ENCODE results near the gene YTHDF2. TPM values are rescaled to one million over a fixed set of nuclear protein-coding genes. Genes with fewer than 3 reads are reported as not detected.
"Not testable (repeated sequence)": the region's sequence is repeated elsewhere in the genome, so short reads cannot be mapped to it uniquely, and the experiment has no call there.

YTHDF2 gene
- polyA plus RNA-seq, 3 donors from 2014 or later = 78.1 to 210 (median 129) TPM

DNA sequence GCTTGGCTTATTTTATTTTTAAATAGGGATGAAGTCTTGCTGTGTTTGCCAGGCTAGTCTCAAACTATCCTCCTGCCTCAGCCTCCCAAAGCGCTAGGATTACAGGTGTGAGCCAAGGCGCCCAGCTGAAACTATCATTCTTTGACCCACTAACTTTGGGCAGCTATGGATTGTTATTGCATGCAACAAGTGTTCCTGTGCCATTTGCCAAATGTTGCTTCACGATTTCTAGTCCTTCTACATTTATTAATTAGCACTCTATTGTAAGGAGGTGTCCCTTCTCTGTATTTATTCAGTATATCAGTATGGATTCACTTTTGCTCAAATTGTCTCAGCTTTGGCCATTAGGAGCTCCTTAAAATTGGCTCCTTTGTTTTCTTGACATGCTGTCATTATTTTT is 36.4 kb downstream of the YTHDF2 start:
- DNase-seq = no peak
- Mint-ChIP-seq H3K27me3 (ENCODE audit: low read depth in 3 of 3) (peaks cover 1 to 8% (median 2%) of the 10 kb centered on the region in 3 donors), H3K36me3 (peaks cover 5 to 8% (median 7%) of the 10 kb centered on the region in 3 donors), H3K4me3 (peak overlapping the region in 2 of 5 donors; percentile 12 to 40), H3K27ac (peak overlapping the region in 3 of 6 donors; percentile 4 to 29 (median 6)), H3K9me3 (no peaks in the 10 kb centered on the region), H3K4me1 (peaks cover 16 to 20% of the 10 kb centered on the region in 2 donors)

DNA sequence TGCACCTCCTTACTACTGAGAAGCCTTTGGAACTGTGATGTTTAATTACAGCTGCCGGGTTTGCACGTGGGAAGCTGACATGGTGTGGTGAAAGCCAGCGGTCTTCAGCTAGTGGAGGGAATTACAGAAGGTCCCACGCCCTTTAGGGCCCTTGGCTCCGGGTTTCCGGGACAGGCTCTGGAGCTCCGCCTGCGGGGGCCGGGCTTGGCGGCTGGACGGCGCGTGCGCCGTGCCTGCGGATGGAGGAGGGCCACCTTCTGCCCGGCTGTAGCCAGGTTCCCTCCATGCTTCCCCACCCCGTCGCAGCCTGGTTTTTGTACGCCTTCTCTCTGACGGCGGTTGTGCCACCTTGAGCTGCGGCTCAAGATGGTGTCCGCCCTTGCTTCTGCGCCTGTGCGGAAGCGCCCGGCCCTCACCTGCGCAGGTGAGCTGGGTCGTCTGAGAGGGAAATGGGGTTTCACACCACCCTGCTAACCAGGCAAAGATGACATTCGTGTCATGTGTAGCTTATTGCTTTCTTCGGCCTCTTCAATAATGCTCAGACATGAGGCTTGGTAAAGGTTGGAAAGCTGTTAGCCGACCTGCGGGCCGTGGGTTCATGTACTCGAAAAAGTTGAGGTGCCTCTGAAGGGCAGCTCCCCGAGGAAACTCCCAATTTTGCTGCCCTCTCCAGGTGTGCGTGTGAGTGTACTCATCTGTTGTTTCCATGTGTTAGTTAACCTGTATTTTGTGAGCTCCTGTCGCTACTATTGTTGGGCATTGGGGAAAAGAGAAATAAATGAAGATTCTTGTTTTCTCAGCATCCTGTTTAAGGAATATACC is 38.6 kb downstream of the YTHDF2 start:
- Mint-ChIP-seq H3K27ac (peak overlapping the region; percentile 82 to 93 (median 88)), H3K27me3 (ENCODE audit: low read depth in 3 of 3) (peaks cover 1 to 8% (median 2%) of the 10 kb centered on the region in 3 donors), H3K4me3 (peak overlapping the region; percentile 79 to 89 (median 87)), H3K36me3 (no peaks in the 10 kb centered on the region), H3K9me3 (no peaks in the 10 kb centered on the region), H3K4me1 (peaks cover 13 to 15% of the 10 kb centered on the region in 2 donors)
- DNase-seq = peak; percentile 76 to 79 (median 78)

DNA sequence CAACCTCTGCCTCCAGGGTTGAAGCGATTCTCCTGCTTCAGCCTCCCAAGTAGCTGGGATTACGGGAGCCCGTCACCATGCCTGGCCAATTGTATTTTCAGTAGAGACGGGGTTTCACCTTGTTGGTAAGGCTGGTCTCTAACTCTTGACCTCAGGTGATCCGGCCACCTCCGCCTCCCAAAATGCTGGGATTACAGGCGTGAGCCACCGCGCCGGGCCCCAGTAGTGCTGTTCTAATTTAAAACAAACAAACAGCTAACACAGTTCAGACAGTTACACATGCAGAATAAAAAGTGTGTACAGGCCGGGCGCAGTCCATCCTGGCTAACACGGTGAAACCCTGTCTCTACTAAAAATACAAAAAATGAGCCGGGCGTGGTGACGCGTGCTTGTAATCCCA is 39.6 kb downstream of the YTHDF2 start:
- Mint-ChIP-seq H3K36me3 (no peaks in the 10 kb centered on the region), H3K9me3 (no peaks in the 10 kb centered on the region), H3K27me3 (ENCODE audit: low read depth in 3 of 3) (peaks cover 0 to 8% (median 1%) of the 10 kb centered on the region in 3 donors), H3K4me1 (peaks cover 13 to 15% of the 10 kb centered on the region in 2 donors), H3K4me3 (peak overlapping the region in 3 of 5 donors; percentile 79 to 88 (median 87)), H3K27ac (no peak overlapping the region)
- DNase-seq = no peak

DNA sequence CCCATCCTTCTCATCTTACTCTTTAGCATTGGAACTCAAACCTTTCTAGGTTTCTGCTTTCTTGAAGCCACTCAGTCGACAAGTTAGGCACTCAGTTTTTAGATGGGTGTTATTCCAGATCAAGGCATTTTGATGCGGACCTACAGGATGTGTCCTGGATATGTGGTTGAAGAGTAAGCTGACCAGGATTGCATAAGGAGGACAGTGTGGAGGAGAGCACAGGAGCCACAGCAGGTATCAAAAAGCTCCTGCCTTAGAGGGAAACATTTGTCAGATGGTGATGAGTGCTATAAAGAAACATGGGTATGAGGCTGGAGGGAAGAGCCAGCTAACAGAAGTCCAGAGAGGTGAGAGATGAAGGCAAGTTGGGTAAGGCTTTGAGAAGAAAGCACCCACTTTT is 41.3 kb downstream of the YTHDF2 start:
- Mint-ChIP-seq H3K36me3 (no peaks in the 10 kb centered on the region), H3K4me3 (no peak overlapping the region), H3K4me1 (peaks cover 13 to 15% of the 10 kb centered on the region in 2 donors), H3K9me3 (no peaks in the 10 kb centered on the region), H3K27ac (peak overlapping the region in 1 of 6 donors; percentile 47), H3K27me3 (ENCODE audit: low read depth in 3 of 3) (peaks cover 1 to 10% (median 2%) of the 10 kb centered on the region in 3 donors)
- DNase-seq = no peak

DNA sequence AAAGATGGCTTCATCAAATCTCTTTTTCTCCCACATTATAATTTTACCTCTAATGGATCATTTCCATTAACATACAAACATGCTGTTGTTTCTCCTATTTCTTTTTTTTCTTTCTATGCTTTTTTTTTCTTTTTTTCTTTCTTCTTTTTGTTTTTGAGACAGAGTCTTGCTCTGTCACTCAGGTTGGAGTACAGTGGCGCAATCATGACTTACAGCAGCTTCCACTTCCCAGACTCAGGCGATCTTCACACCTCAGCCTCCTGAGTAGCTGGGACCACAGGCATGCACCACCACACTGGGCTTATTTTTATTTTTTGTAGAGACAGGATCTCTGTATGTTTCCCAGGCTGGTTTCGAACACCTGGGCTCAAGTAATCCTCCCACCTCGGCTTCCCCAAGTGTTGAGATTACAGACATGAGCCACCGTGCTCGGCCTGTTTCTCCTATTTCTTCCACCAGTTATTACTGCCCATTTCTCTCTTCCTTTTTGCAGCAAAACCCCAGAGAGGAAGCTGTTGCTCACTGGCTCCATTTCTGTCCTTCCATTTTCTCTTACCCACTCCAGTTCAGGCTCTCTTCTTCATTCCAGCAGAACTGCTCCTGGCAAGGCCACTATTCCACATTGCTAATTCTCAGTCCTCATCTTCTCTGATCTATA is 43.1 kb downstream of the YTHDF2 start:
- H3K4me1 Mint-ChIP-seq = peaks cover 9 to 12% of the 10 kb centered on the region in 2 donors
- H3K9me3 Mint-ChIP-seq = no peaks in the 10 kb centered on the region
- peaks cover 1 to 9% (median 2%) of the 10 kb centered on the region in 3 donors for H3K27me3 Mint-ChIP-seq (ENCODE audit: low read depth in 3 of 3)
- H3K4me3 Mint-ChIP-seq = no peak overlapping the region
- H3K27ac Mint-ChIP-seq = no peak overlapping the region
- H3K36me3 Mint-ChIP-seq = no peaks in the 10 kb centered on the region
- DNase-seq = no peak

DNA sequence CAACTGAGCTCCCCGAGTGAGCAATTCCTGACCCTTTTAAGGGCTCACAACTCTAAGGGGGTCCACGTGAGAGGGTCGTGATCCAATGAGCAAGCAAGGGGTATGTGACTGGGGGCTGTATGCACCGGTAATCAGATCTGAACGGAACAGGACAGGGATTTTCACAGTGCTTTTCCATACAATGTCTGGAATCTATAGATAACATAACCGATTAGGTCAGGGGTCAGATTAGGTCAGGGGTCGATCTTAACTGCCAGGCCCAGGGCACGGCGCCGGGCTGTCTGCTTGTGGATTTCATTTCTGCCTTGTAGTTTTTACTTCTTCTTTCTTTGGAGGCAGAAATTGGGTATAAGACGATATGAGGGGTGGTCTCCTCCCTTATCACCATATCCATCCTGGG is 44.6 kb downstream of the YTHDF2 start:
- no peaks in the 10 kb centered on the region for H3K36me3 Mint-ChIP-seq
- H3K27me3 Mint-ChIP-seq (ENCODE audit: low read depth in 3 of 3) = peaks cover 0 to 3% (median 2%) of the 10 kb centered on the region in 3 donors
- no peak overlapping the region for H3K4me3 Mint-ChIP-seq
- H3K9me3 Mint-ChIP-seq = no peaks in the 10 kb centered on the region
- DNase-seq = no peak
- H3K27ac Mint-ChIP-seq = no peak overlapping the region
- peaks cover 8 to 11% of the 10 kb centered on the region in 2 donors for H3K4me1 Mint-ChIP-seq

DNA sequence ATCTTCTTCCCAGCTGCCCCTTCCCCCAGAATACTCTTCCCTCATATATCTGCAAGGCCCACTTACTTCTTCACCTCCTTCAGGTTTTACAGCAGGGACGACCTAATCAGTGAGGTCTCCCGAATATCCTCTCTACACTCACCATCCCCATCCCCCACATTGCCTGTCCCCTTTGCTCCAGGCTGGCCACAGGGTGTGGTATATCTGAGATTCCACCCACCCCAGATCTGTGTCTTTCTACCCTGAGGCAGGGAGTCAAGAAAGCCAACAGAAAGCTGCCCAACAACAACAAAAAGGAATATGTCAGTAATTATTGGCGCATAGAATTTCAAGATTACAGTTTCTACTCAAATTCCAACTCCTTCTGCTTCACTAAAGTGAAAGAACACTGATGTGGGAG is 45.3 kb downstream of the YTHDF2 start:
- H3K27me3 Mint-ChIP-seq (ENCODE audit: low read depth in 3 of 3) = peaks cover 0 to 3% (median 2%) of the 10 kb centered on the region in 3 donors
- H3K36me3 Mint-ChIP-seq = no peaks in the 10 kb centered on the region
- DNase-seq = no peak
- H3K27ac Mint-ChIP-seq = no peak overlapping the region
- H3K4me3 Mint-ChIP-seq = no peak overlapping the region
- no peaks in the 10 kb centered on the region for H3K9me3 Mint-ChIP-seq
- peaks cover 8 to 11% of the 10 kb centered on the region in 2 donors for H3K4me1 Mint-ChIP-seq

DNA sequence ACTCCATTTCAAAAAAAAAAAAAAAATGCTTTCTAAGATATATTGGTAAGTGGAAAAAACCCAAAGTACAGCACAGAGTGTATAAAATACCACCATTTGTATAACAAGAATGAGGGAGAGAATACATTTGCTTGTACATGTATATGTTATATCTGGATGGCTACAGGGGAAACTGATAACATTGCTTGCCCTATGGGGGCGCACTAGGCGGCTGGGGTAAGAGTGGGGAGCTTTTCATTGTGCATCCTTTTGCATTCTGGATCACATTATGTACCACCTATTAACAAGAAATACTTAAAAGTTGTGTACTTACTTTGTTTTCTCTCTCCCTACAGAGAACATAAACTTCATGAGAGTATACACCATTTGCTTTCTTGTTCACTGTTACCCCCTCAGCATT is 46.6 kb downstream of the YTHDF2 start:
- Mint-ChIP-seq H3K4me1 (peaks cover 8 to 11% of the 10 kb centered on the region in 2 donors), H3K27me3 (ENCODE audit: low read depth in 3 of 3) (peaks cover 0 to 3% (median 2%) of the 10 kb centered on the region in 3 donors)

DNA sequence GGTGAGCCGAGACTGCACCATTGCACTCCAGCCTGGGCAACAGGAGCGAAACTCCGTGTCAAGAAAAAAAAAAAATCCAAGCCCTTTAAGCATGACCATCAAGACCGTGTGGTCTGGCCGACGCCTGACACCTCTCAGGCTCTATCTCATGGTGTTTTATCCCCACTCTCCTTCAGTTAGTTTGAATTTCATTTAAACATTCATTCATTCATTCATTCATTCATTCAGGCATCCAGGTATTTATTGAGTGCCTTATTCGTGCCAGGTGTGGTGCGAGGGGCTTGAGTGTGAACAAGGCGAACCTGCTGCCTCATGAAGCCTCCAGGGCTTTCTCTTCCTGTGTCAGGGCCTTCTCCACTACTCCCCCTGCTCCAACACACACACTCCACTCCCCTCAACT is 52.7 kb downstream of the YTHDF2 start:
- H3K36me3 Mint-ChIP-seq = no peaks in the 10 kb centered on the region
- DNase-seq = no peak
- H3K4me1 Mint-ChIP-seq = peaks cover 8 to 11% of the 10 kb centered on the region in 2 donors
- H3K4me3 Mint-ChIP-seq = no peak overlapping the region
- no peak overlapping the region for H3K27ac Mint-ChIP-seq
- peaks cover 2 to 5% (median 3%) of the 10 kb centered on the region in 3 donors for H3K27me3 Mint-ChIP-seq (ENCODE audit: low read depth in 3 of 3)
- no peaks in the 10 kb centered on the region for H3K9me3 Mint-ChIP-seq

More for the DNA sequence above, 46.6 kb downstream of the YTHDF2 start:
- H3K36me3 Mint-ChIP-seq = no peaks in the 10 kb centered on the region
- no peaks in the 10 kb centered on the region for H3K9me3 Mint-ChIP-seq
- no peak for DNase-seq
- H3K4me3 Mint-ChIP-seq = no peak overlapping the region
- no peak overlapping the region for H3K27ac Mint-ChIP-seq

DNA sequence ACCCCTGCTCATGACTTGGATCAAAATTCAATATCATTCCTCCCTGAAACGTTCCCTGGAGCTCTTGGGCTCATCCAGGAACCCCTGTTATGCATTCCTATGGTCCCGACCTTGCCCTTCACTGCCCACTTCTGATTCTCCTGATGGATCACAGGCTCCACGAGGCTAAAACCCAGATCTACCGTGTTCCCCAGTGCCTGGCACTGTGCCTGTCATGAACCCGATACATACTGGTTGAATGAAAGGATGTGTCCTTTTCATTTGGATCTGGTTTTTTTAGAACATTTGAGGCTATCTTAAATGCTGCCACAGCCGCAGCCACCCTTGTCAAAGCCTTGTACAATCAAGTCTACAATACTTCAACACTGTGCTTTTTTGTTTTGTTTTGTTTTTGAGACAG is 53.1 kb downstream of the YTHDF2 start:
- no peak overlapping the region for H3K4me3 Mint-ChIP-seq
- DNase-seq = no peak
- no peak overlapping the region for H3K27ac Mint-ChIP-seq
- no peaks in the 10 kb centered on the region for H3K9me3 Mint-ChIP-seq
- H3K4me1 Mint-ChIP-seq = peaks cover 8 to 11% of the 10 kb centered on the region in 2 donors
- no peaks in the 10 kb centered on the region for H3K36me3 Mint-ChIP-seq
- H3K27me3 Mint-ChIP-seq (ENCODE audit: low read depth in 3 of 3) = peaks cover 2 to 5% (median 3%) of the 10 kb centered on the region in 3 donors

DNA sequence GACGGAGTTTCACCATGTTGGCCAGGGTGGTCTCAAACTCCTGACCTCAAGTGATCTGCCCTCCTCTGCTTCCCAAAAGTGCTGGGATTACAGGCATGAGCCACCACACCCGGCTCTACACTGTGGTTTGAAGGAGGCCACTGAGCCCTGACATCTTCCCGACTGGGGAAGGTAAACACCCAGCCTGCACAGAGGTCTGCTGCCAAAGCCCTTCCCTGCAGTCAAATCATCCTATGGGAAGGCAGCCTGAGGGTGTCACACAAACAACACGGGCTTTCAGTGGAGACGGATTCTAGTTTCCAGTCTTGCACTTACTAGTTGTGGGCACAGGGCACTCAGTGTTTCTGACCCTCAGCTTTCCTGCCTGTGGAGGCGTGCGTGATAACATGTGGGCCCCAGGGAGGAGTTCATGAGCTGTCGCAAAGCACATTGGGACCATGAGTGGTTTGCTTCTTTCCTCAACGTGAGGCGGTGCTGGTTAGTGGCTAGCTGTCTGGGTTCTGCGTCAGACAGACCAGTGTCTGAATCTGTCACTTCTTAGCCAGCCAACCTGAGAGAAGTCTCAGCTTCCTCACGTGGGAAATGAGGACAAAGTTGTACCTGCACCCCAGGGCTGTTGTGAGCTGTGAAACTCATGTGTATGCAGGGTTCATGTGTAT is 53.8 kb downstream of the YTHDF2 start:
- H3K9me3 Mint-ChIP-seq = no peaks in the 10 kb centered on the region
- H3K27ac Mint-ChIP-seq = no peak overlapping the region
- no peak overlapping the region for H3K4me3 Mint-ChIP-seq
- H3K36me3 Mint-ChIP-seq = no peaks in the 10 kb centered on the region
- H3K4me1 Mint-ChIP-seq = peaks cover 3 to 4% of the 10 kb centered on the region in 2 donors
- H3K27me3 Mint-ChIP-seq (ENCODE audit: low read depth in 3 of 3) = peaks cover 2 to 8% (median 3%) of the 10 kb centered on the region in 3 donors
- no peak for DNase-seq

DNA sequence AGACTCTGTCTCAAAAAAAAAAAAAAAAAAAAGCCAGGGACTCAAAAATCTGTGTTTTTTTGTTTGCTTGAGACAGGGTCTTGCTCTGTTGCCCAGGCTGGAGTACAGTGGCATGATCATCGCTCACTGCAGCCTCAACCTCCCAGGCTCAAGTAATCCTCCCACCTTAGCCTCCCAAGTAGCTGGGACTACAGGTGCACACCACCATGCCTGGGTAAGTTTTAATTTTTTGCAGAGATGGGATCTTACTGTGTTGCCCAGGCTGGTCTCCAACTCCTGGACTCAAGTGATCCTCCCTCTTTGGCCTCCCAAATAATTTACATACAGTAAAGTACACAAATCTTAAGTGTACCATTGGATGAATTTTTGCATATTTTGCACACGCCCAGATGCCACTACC is 55.2 kb downstream of the YTHDF2 start:
- peaks cover 3 to 11% (median 3%) of the 10 kb centered on the region in 3 donors for H3K27me3 Mint-ChIP-seq (ENCODE audit: low read depth in 3 of 3)
- H3K4me3 Mint-ChIP-seq, DNase-seq, H3K4me1 Mint-ChIP-seq, H3K27ac Mint-ChIP-seq, H3K9me3 Mint-ChIP-seq, H3K36me3 Mint-ChIP-seq: not testable (repeated sequence)

DNA sequence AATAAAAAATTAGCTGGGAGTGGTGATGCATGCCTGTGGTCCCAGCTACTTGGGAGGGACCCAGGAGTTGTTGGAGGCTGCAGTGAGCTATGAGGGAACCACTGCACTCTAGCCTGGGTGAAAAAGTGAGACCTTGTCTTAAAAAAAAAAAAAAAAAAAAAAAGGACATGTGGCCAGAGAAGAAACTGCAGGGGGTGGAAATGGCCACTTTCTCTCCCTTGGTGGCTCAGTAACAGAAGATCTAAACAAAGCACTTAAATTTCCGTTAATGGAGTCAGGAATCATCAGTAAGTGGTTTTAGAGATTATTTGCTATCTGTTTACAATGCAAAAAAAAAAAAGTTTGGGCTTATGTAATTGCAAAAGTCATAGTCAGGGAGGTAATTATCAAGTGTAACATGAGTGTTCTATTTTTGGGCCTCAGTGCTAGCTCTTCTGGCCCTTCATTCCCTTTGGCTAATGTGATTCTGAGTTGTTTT is 55.9 kb downstream of the YTHDF2 start:
- DNase-seq = no peak
- Mint-ChIP-seq H3K27me3 (ENCODE audit: low read depth in 3 of 3) (peaks cover 3 to 11% (median 3%) of the 10 kb centered on the region in 3 donors), H3K27ac (no peak overlapping the region), H3K9me3 (no peaks in the 10 kb centered on the region), H3K4me3 (no peak overlapping the region), H3K4me1 (no peaks in the 10 kb centered on the region), H3K36me3 (no peaks in the 10 kb centered on the region)

DNA sequence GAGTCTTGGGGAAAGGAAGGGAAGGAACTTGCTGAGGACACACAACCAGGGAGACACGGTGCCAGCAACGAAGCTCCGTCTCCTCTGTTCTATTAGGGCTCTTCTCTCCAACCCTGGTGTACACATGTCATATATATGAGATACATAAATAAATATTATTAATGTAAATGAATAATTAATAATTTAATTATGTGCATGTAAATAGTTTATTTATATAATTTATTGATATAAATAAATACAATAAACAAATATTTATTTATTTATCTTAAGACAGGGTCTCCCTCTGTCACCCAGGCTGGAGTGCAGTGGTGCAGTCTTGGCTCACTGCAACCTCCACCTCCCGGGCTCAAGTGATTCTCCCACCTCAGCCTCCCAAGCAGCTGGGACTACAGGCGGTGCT is 57.8 kb downstream of the YTHDF2 start:
- not testable (repeated sequence) for H3K4me1 Mint-ChIP-seq, H3K36me3 Mint-ChIP-seq, DNase-seq, H3K4me3 Mint-ChIP-seq, H3K27ac Mint-ChIP-seq, H3K9me3 Mint-ChIP-seq
- H3K27me3 Mint-ChIP-seq (ENCODE audit: low read depth in 3 of 3) = peaks cover 3 to 17% (median 3%) of the 10 kb centered on the region in 3 donors
